GM12892 (cell line): ENCODE results near the gene STAMBP.

Experiments
- POLR2A ChIP-seq: IDR thresholded peaks from 2 replicates; pipeline ENCODE4 v1.6.1; 2011; ENCODE audit warnings: low read depth, low read length, control low read depth
- TAF1 ChIP-seq: IDR thresholded peaks from 2 replicates; pipeline ENCODE4 v1.6.1; 2011; ENCODE audit warnings: low read depth, mild to moderate bottlenecking, control low read depth, low read length, borderline replicate concordance

DNA sequence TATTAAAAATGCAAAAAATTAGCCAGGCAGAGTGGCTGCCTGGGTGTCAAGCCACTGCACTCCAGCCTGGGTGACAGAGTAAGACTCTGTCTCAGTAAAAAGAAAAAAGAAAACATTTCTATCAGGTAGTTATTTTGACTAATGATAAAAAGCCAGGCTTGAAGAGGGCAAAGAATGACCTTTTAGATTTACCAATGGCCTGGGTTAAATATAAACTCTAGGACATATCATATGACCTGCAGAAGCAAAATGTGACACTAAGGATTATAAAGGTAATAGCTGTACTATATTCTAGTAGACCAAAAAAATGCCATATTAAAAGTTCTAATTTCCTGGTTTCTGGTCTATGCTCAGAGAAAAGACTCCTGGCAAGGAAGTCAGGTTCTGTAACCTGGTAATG lies 16.1 kb upstream of the STAMBP start:
- TF ChIP-seq POLR2A (no peak), TAF1 (no peak)
